GM23338 (cell line): ENCODE measurements around the gene APOL1.

Source experiments
- CREB1 ChIP-seq: fragments of 250-450 bp; sonication (Bioruptor Pico); IDR thresholded peaks from 2 replicates; pipeline ENCODE4 v1.5.0; 2020; ENCODE audit warnings: low read depth, mild to moderate bottlenecking, moderate library complexity
- CTCF ChIP-seq, 2 experiments: fragments of 200-600 bp in 1 of 2; sonication (generic) in 1 of 2; conservative IDR thresholded peaks; 2 replicates each; pipeline versions ENCODE4 v1.5.1 to v1.6.1; 2016 to 2017; ENCODE audit warnings: antibody characterized with exemption in 2 of 2, low read depth in 2 of 2, mild to moderate bottlenecking in 2 of 2, moderate library complexity in 1 of 2
- ETS1 ChIP-seq: IDR thresholded peaks from 2 replicates; pipeline ENCODE4 v1.6.1; 2016; ENCODE audit warnings: antibody characterized with exemption
- EZH2 ChIP-seq: fragments of 200-600 bp; sonication (generic); IDR thresholded peaks from one replicate; pipeline ENCODE4 v1.8.0; 2017; ENCODE audit warnings: antibody characterized with exemption, mild to moderate bottlenecking, low read depth; ENCODE audit not compliant: unreplicated experiment
- EZH2phosphoT487 ChIP-seq: fragments of 200-600 bp; sonication (generic); IDR thresholded peaks from one replicate; pipeline ENCODE4 v1.8.1; 2018; ENCODE audit warnings: antibody characterized with exemption; ENCODE audit not compliant: unreplicated experiment
- JUNB ChIP-seq: IDR thresholded peaks from one replicate; pipeline ENCODE4 v1.6.1; 2016; ENCODE audit warnings: antibody characterized with exemption; ENCODE audit not compliant: unreplicated experiment
- NANOG ChIP-seq: IDR thresholded peaks from 2 replicates; pipeline ENCODE4 v1.6.1; 2016; ENCODE audit warnings: antibody characterized with exemption, borderline replicate concordance
- POLR2AphosphoS5 ChIP-seq: IDR thresholded peaks from 2 replicates; pipeline ENCODE4 v1.6.1; 2016; ENCODE audit warnings: antibody characterized with exemption, low read depth
- REST ChIP-seq: IDR thresholded peaks from one replicate; pipeline ENCODE4 v1.6.1; 2018; ENCODE audit warnings: antibody characterized with exemption; ENCODE audit not compliant: unreplicated experiment
- STAT1 ChIP-seq: IDR thresholded peaks from one replicate; pipeline ENCODE4 v1.6.1; 2016; ENCODE audit warnings: antibody characterized with exemption; ENCODE audit not compliant: unreplicated experiment
- ZNF114 ChIP-seq: fragments of 250-450 bp; sonication (Bioruptor Pico); IDR thresholded peaks from 2 replicates; pipeline ENCODE4 v1.5.0; 2020; ENCODE audit warnings: mild to moderate bottlenecking, moderate library complexity
- ZNF331 ChIP-seq: fragments of 250-450 bp; sonication (Bioruptor Pico); IDR thresholded peaks from 2 replicates; pipeline ENCODE4 v1.5.0; 2020; ENCODE audit warnings: low read depth, mild to moderate bottlenecking, moderate library complexity
- ZNF462 ChIP-seq: fragments of 250-450 bp; sonication (Bioruptor Pico); IDR thresholded peaks from 2 replicates; pipeline ENCODE4 v1.5.0; 2020; ENCODE audit warnings: mild to moderate bottlenecking, moderate library complexity

- TF ChIP-seq CTCF (conservative IDR thresholded peaks at IDR 0.05; ENCODE audit: low read depth in 2 of 2) (no peak), POLR2AphosphoS5 (no peak), EZH2phosphoT487 (no peak), EZH2 (no peak), ETS1 (no peak), JUNB (no peak), CREB1 (CRISPR knock-in tag) (no peak), REST (no peak), ZNF331 (CRISPR knock-in tag) (no peak), STAT1 (no peak), NANOG (no peak), ZNF114 (CRISPR knock-in tag) (no peak), ZNF462 (CRISPR knock-in tag) (no peak)
These were observed 46.4 kb downstream of the APOL1 start for GRCh38 chr22:36299295-36299694.
